AG10803 (cell line): ENCODE measurements around the gene TXNRD2.

Experiments
- DNase-seq: peaks from one replicate; pipeline ENCODE4 v3.0.0; 2010; ENCODE audit warnings: low read depth
- H3K4me3 ChIP-seq: 2 replicates; pipeline ENCODE4 v1.5.1; 2011; ENCODE audit warnings: mild to moderate bottlenecking, low read length, control low read depth
- TF ChIP-seq, protein P1 (sequence below): conservative IDR thresholded peaks from 2 replicates; pipeline ENCODE4 v1.5.1; 2011; ENCODE audit warnings: mild to moderate bottlenecking, low read length, control low read depth, inconsistent platforms

Gene TXNRD2

GRCh38 chr22:19948057-19948760, 6.6 kb upstream of the TXNRD2 start:
- no peak for DNase-seq
- TF ChIP-seq, protein P1, sequence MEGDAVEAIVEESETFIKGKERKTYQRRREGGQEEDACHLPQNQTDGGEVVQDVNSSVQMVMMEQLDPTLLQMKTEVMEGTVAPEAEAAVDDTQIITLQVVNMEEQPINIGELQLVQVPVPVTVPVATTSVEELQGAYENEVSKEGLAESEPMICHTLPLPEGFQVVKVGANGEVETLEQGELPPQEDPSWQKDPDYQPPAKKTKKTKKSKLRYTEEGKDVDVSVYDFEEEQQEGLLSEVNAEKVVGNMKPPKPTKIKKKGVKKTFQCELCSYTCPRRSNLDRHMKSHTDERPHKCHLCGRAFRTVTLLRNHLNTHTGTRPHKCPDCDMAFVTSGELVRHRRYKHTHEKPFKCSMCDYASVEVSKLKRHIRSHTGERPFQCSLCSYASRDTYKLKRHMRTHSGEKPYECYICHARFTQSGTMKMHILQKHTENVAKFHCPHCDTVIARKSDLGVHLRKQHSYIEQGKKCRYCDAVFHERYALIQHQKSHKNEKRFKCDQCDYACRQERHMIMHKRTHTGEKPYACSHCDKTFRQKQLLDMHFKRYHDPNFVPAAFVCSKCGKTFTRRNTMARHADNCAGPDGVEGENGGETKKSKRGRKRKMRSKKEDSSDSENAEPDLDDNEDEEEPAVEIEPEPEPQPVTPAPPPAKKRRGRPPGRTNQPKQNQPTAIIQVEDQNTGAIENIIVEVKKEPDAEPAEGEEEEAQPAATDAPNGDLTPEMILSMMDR, result no peak
- no peak overlapping the region for H3K4me3 ChIP-seq

- peak; percentile 92 for DNase-seq
- peak overlapping the region; percentile 91 for H3K4me3 ChIP-seq
- TF ChIP-seq, protein P1, result peak; percentile 38
These were observed 1.7 kb upstream of the TXNRD2 start for GRCh38 chr22:19943082-19944026.

GRCh38 chr22:19942157-19943081, 801 bp upstream of the TXNRD2 start:
- peak; percentile 80 for DNase-seq
- peak overlapping the region; percentile 91 for H3K4me3 ChIP-seq
- TF ChIP-seq, protein P1, result no peak

- TF ChIP-seq, protein P1, result no peak
- no peak for DNase-seq
- H3K4me3 ChIP-seq, result peak overlapping the region; percentile 91
These were observed 868 bp downstream of the TXNRD2 start for GRCh38 chr22:19940536-19941364.

GRCh38 chr22:19937616-19938473, 3.8 kb downstream of the TXNRD2 start:
- TF ChIP-seq, protein P1, result no peak
- DNase-seq, result no peak
- H3K4me3 ChIP-seq, result no peak overlapping the region
